HG02840 (cell line): ENCODE measurements around the gene XCL1.
"Not testable (repeated sequence)": the region's sequence is repeated elsewhere in the genome, so short reads cannot be mapped to it uniquely, and the experiment has no call there.

Experiments used
- ATAC-seq: cut with Tn5 transposase; IDR thresholded peaks from one replicate; pipeline ENCODE4 v1.9.1; 2021; ENCODE audit warnings: mild to moderate bottlenecking, moderate library complexity, moderate number of reproducible peaks; ENCODE audit not compliant: unreplicated experiment, low FRiP score

Gene XCL1

DNA sequence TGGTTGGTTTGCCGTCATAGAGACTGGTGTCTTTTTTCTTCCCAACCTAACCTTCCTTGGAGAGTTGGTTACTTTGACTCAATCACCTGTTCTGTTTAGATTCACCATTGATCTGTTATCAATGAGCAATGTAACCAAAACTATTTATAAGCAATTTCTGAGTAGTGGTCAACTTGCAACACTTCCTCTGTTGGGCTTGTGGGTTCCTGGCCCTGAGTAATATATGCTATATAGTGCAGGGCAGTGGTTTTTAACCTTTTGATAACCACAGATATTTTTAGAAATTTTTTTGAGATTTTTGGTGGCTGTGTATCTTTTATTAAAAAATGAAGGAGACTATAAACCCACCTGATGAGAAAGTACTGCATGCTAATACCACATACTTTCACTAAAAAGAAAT, 9.4 kb upstream of the XCL1 start:
- ATAC-seq, result no peak

GRCh38 chr1:168567568-168567967, 8.8 kb upstream of the XCL1 start:
- no peak for ATAC-seq

- ATAC-seq, result no peak
Measured at GRCh38 chr1:168568346-168568745, 8.1 kb upstream of the XCL1 start.

DNA sequence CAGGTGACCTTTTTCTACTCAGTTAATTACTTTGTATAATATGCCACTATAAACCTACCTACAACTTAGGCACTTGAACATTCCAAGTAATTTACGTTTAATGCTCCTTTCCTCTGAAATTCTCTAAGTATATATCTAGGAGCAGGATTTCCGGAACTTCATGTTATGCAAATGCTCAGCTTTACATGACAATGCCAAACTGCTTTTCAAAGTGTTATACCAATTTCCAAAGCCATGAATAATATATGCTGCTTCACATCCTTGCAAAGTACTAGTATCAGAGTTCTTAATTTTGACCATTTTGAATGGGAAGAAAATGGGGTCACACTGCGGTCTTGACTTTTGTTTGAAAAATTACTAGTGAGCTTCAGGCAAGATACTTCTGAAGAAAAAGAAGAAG, 5.8 kb upstream of the XCL1 start:
- ATAC-seq, result no peak

- no peak for ATAC-seq
Measured at GRCh38 chr1:168572633-168573032, 3.8 kb upstream of the XCL1 start.

DNA sequence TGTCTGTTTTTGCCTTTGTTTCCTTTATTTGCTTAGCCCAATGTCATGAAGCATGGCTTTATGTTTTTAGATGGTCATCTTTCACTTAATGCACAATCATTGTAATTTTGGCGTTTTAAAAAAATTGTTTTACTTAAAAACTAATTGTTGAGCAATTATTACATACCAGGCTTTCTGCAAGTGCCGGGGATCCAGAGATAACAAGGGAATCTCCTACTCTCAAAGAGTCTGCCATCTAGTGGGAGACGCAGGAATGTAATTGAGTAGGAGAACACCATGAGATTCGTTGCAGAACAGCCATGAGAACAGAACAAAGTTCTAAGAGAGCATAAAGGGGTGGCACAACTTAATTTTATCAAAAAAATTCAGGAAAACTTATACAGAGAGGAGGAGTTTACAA, 2.2 kb upstream of the XCL1 start:
- ATAC-seq, result not testable (repeated sequence)

DNA sequence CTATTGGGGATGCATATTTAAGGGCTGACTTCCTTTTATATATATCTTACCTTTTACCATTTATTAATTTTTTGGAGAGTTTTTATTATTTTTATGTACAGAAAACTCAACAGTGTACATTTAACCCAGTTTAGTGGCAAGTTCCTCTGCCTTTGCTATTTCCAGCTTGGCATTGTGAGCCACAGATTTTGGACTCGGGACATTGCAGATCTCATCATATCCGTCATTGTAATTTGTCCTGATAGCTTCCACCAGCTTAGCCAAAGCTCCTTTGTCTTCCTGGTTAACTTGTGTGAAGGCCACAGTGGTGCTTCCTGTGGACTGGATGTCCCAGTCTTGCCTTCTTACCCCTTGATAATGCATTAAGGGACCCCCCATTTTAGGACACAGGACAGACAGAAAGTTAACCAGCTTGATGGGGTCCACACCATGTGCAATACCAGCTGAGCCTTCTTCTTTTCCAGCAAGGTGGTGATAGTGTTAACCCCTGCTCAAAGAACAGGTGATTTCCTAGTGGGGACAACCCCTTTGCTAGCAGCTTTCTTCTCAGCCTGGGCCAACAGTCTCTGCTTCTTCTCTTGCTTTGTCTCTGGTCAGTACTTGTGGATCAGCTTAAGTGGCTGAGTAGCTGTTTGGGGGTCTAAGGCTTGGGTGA, 2.3 kb downstream of the XCL1 start:
- ATAC-seq, result not testable (repeated sequence)

GRCh38 chr1:168580290-168580689, 3.9 kb downstream of the XCL1 start:
- not testable (repeated sequence) for ATAC-seq

DNA sequence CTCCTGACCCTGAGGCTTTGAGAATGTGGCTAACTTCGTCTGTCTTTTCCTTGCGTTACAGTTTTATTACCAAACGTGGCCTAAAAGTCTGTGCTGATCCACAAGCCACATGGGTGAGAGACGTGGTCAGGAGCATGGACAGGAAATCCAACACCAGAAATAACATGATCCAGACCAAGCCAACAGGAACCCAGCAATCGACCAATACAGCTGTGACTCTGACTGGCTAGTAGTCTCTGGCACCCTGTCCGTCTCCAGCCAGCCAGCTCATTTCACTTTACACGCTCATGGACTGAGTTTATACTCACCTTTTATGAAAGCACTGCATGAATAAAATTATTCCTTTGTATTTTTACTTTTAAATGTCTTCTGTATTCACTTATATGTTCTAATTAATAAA, 4.6 kb downstream of the XCL1 start:
- not testable (repeated sequence) for ATAC-seq

GRCh38 chr1:168581817-168582572, 5.6 kb downstream of the XCL1 start:
- ATAC-seq, result no peak

DNA sequence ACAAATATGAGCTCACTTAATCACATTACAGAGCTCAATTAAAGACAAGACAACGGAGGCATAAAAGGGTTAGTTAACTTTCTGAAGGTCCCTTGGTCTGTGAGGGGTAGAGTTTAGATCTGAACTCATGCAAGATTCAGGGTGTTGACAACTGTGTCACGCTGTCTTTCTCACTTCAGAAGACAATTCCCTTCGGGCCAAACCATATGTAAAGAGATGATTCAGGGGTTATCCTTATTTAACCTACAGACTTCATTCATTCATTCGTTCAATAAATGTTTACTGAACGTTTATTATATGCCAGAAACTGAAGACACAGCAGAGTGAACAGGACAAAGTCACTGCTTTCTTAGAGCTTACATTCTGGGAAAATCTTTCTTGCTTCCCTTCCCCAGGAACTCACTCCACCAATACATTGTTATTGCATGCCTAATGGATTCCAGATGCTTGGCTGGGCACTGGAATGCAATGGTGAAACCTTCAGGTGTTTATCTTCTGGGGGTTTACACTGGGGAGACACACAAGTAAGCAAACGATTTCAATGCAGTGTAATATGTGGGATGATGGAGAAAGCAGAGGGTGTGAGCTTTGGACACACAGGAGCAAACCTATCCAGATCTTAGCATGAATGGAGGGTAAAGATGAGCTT, 6.4 kb downstream of the XCL1 start:
- no peak for ATAC-seq

DNA sequence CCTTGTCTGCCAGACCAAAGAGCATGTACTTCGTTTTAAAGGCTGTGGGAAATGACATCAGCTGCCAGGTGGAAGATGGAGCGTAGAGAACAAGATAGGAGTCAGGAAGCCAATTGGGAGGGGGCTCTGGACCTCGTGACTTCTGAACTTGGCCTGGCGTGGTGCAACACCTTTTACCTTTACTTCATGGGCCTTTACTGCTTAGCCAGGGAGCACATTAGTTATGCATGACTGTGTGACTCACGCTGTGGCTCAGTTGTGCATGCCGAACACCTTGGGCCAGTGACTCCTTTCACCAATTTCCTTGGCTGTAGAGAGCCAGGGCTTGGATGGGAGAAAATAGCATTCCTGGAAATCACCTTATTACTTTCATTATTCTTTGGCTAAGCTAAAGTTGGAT, 7.2 kb downstream of the XCL1 start:
- ATAC-seq, result no peak

DNA sequence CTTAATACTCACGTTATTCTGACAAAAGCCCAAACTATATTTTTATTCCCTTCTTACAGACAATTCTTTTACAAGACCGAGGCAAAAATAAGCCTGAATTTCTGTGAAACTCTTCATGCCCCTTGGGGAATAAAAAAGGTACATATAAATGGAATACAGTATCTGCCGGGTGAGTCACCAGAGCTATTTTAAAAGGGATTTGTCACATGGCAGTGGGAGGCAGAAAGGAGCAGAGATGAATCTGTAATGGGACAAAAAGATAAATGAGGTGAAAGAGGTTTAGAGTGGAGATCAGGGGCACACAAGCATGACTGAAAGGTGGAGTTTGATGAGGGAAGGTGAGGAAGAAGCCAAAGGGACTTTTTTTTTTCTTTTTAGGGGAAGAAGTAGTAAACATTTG, 8.8 kb downstream of the XCL1 start:
- no peak for ATAC-seq

DNA sequence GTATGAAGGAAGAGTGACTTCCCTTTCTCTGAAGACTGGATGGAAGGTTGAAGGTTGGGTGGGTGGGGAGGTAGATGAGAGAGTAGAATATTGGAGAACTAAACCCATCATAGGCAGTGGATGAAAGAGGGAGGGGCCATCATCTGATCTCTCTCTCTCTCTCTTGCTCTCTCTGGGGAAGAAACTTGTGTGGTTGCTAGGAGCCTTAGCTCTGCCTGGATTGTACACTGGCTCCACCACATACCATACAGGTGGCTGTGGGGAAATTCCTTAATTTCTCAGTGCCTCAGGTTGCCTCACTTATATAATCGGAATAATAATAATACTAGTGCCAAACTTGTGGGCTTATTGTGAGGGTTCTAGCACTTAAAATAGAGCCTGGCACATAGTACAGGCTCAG, 9.5 kb downstream of the XCL1 start:
- ATAC-seq, result no peak

GRCh38 chr1:168589167-168589566, 12.8 kb downstream of the XCL1 start:
- ATAC-seq, result no peak

- no peak for ATAC-seq
Measured at GRCh38 chr1:168591066-168591465, 14.7 kb downstream of the XCL1 start.

DNA sequence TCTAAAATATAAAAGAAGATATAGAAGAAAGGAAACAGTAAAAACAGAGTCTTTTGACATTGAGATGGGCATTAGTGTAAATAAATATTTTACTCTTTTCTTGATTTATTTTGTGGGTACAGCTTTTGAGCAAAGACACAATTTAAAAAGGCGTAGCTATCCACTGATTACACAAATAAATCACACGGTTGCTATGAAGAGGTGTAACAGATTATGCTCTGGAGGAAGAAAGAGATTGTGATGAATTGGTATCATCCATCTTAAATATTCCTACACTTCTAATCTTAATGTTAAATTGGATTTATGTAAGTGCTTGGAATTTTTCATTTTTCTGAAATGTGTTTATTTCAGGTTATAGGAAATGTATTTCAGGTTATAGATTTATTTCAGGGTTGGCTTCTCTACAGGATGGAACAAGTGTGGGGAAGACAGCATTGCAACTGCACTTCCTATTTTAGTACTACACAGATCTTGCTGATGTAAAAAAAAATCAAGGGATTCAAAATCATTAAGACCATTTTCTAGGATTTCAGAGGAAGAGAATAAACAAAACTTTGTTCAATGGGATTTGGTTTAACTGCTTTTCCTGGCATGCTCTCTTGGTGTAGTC, 15.3 kb downstream of the XCL1 start:
- ATAC-seq, result no peak

DNA sequence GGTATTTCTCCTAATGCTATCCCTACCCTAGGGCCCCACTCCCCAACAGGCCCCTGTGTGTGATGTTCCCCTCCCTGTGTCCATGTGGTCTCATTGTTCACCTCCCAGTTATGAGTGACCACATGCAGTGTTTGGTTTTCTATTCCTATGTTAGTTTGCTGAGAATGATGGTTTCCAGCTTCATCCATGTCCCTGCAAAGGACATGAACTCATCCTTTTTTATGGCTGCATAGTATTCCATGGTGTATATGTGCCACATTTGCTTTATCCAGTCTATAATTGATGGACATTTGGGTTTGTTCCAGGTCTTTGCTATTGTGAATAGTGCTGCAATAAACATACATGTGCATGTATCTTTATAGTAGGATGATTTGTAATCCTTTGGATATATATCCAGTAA, 19.0 kb downstream of the XCL1 start:
- not testable (repeated sequence) for ATAC-seq

GRCh38 chr1:168598125-168598524, 21.7 kb downstream of the XCL1 start:
- ATAC-seq, result no peak

- ATAC-seq, result no peak
Measured at GRCh38 chr1:168598892-168599291, 22.5 kb downstream of the XCL1 start.

GRCh38 chr1:168599641-168600040, 23.2 kb downstream of the XCL1 start:
- ATAC-seq, result no peak
